Fibroblast of skin of abdomen (primary cell): ENCODE results near the gene KRTAP5-7.
"Not testable (repeated sequence)": the region's sequence is repeated elsewhere in the genome, so short reads cannot be mapped to it uniquely, and the experiment has no call there.

Experiments used
- DNase-seq: peaks from one replicate; pipeline ENCODE4 v3.0.0-alpha.2; 2013

Gene KRTAP5-7

DNA sequence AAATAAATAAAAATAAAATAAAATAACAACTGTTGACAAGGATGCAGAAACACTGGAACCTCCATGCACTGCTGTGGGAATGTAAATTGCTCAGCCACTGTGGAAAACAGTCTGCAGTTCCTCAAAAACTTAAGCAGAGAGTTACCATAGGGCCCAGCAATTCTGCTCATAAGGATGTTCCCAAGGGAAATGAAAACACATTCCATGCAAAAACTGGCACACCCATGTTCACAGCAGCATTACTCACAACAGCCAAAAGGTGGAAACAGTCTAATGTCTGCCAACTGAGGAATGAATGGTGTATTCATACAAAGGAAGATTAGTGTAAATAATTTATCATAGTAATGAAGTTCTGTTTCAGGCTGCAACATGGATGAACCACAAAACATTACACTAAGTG lies 35.1 kb downstream of the KRTAP5-7 start:
- no peak for DNase-seq

DNA sequence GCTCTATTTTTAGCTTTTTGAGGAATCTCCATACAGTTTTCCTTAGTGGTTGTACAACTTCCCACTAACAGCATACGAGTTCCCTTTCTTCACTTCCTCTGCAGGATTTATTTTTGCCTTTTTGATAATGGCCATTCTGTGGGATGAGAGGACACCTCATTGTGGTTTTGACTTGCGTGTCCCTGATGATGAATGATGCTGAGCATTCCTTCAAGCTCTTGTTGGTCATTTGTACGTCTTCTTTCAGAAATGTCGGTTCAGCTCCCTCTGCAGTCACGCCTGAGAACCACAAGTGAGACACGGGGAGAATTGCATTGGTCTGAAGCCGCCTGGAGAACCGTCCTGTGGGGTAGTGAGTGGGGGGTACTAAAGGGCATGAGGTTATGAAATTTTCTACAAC lies 36.3 kb downstream of the KRTAP5-7 start:
- DNase-seq = peak; percentile 20

DNA sequence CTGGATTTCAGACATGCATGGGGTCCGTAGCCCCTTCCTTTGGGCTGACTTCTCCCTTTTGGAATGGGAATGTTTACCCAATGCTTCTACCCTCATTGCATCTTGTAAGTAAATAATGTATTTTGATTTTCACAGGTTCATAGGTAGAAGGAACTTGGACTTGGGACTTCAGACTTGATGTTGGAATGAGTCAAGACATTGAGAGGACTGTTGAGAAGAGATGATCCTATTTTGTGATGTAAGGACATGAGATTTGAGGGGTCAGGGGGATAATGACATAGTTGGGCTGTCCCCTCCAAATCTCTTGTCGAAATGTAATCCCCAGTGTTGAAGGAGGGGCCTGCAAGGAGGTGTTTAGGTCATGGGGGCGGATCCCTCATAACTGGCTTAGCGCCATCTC lies 37.4 kb downstream of the KRTAP5-7 start:
- DNase-seq = no peak

DNA sequence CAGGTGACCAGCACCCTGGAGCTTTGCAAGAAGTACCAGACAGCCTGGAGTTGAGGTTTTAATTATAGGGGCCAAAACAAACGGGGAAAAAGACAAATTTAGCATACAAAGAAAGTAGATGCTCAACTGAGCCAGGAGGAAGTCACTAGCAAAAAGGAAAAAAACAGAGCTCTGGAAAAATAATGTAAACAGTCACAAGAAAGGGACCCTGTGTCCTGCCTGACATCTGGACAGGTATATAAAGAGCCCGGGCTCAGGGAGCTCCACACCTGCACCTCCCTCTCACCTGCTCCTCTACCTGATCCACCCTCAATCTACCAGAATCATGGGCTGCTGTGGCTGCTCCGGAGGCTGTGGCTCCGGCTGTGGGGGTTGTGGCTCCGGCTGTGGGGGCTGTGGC lies 38.2 kb downstream of the KRTAP5-7 start, which contains the start of gene KRTAP5-10:
TSS of gene KRTAP5-10 (plus strand) at position 301 of the 400 bp plus-strand sequence. CDS start at position 326, 25 bp downstream.
- DNase-seq = no peak

DNA sequence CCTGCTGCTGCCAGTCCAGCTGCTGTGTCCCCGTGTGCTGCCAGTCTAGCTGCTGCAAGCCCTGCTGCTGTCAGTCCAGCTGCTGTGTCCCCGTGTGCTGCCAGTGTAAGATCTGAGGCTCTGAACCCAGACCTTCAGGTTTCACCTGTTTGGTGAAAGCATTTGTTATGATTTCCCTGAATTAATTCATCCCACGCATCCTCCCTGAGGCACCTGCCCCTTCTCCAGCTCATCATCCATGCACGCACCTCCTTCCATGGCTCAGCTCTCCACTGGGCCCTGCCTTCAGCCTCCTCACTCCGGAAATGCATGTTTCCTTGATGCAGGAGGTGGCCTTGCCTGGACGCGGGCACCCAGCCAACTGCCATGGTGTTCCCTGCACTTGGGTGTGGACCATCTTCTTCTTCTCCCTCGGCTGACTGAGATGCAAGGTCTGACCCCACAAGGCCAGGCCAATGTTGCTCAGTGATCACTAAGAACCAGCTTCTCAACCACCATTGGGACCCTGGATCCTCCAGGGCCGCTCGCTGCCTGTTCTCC lies 39.1 kb downstream of the KRTAP5-7 start:
- DNase-seq = no peak

DNA sequence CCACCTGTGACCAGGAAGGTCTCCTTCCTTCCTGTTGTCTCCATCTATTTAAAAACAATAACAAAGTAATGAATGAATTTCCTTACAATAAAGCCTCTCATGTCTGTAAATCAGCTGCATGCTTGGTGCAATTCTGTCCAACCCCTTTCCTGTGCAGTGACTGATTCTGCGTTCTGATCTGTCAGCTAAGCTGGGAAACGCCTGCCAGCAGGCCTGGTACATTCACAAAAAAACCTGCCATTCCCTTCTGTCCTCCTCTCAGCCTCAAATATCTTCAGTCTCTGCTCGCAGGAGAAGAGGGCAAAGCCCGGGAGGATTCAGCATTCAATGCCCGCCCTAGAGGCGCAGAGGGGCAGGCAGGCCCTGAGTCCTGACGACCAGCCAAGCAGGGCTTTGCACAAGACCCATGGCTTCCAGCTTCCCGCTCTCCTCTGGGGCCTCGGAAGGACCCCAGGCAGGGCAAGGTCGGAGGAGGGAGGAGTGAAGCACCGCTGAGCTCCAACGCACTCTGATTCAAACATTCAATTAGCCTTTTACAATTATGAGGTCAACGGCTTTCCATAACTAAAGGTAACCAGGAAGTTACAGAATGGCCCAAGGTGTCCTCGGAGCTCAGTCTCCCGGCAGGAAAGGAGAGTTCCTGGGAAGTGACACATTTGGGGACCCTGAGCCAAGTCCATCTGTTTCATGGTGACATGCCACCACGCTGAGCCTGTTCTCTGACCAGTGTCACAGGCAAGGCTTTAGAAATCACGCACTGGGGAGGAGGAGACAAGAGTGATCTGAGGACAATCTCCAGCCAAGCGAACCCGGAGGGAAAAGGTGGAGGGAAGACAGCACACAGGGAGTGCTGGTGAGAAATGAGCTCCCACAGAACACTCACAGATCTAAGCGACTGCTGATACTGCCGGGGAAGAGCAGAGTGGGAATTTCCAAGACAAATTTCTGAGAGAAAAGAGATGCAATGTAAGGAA lies 39.8 kb downstream of the KRTAP5-7 start:
- not testable (repeated sequence) for DNase-seq

DNA sequence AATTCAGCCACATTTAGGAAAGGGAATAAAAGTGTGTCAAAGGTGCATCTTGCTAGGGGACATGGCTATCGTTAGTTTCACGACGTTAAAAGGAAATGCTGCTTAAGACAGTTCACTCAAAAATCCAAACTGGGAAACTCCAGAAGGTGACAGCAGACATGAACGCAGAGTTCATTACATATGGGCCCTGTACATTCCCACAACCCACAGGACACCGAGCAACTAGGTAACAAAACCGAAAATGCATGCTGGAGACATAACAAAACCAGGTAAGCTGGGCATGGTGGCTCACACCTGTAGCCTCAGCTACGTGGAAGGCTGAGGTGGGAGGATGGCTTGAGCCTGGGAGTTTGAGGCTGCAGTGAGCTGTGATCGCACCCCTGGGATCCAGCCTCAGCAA lies 40.6 kb downstream of the KRTAP5-7 start:
- DNase-seq = not testable (repeated sequence)

DNA sequence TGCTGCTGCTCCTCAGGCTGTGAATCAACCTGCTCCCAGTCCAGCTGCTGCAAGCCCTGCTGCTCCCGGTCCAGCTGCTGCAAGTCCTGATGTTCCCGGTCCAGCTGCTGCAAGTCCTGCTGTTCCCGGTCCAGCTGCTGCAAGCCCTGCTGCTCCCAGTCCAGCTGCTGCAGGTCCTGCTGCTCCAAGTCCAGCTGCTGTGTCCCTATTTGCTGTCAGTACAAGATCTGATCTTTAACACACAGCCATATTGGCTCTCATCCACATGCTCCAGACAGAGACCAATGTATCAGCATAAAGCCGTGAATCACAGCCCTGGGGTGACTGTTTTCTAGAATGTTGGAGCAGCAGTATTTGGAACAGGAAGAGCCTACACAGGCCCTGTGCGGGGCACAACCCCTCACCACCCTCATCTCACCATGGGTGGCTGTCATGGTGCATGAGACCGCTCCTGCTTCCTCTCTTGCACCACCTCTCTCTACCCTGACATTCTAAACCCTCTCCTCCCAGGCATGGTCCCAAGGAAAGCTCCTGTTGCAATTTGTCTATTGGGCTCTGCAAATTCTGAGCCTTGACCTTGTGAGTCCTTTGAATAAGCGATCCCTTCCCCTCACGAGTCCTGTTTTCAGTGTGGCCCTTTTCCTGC lies 41.8 kb downstream of the KRTAP5-7 start:
- no peak for DNase-seq

DNA sequence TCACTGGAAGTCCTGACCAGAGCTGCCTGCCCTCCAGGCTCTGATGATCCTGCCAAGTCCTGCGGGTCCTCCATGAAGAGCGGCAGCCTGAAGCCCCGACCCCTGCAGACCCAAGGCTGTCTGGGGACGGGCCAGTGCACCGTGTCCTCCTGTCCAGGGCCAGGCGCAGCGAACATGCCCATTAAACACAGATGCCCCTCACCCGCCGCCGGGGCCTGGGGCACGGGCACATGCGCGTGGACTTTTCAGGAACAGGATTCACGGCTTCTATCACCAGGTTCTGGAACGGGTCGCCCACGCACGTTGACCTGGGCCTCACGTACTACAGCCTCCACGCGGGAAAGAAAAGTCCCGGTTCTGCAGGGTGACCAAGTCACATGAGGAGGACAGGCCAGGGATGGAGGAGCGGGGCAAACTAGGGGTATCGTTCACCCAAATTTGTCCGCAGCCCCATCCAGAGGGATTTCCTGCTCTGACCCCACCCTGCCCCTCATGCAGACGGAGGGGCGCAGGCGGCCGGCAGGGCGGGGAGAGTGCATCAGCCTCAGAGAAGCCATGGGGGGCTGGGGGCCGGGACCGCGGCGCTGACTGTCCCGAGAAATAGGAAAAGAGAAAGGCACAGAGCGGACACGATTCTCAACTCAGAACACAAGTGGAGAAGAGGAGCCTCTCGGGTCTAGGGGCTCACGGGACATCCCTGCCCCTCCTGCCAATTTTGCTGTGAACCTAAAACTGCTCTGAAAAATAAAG lies 44.2 kb downstream of the KRTAP5-7 start:
- not testable (repeated sequence) for DNase-seq

DNA sequence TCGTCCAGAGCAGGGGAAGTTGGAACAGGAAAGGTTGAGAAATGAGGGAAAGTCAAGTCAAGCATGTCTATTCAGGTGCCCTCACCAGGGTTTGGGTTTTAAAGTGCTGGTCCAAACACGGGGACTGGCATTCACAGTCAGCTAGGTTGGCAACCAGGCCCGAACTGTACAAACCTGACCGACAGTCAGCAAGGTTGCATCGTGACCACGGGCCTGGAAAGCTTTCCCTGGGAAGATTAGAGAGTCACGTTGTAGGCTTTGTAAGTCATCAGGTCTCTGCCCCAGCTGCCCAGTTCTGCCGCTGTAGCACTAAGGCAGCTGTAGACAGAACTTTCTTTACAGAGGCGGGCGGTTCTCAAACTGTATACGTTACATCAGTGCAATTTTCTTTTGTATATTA lies 45.7 kb downstream of the KRTAP5-7 start:
- no peak for DNase-seq

DNA sequence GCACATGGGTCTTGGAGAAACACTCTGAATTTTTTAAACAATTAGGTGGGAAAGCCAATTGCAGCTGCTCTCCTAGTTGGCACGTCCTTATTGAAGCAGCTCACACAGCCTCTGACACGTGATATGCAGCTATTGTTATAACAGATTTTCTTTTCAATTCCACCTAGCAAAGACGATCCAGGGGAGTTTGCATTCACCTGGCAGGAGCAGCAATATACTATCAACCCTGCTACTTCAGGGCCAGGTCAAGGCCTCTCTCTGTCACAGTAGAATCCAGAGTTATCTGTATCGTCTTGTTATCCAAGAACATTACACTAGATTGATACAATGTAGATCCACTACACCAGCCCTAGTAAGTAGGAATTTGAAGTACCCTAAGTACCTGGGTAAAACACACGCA lies 47.4 kb downstream of the KRTAP5-7 start:
- no peak for DNase-seq

DNA sequence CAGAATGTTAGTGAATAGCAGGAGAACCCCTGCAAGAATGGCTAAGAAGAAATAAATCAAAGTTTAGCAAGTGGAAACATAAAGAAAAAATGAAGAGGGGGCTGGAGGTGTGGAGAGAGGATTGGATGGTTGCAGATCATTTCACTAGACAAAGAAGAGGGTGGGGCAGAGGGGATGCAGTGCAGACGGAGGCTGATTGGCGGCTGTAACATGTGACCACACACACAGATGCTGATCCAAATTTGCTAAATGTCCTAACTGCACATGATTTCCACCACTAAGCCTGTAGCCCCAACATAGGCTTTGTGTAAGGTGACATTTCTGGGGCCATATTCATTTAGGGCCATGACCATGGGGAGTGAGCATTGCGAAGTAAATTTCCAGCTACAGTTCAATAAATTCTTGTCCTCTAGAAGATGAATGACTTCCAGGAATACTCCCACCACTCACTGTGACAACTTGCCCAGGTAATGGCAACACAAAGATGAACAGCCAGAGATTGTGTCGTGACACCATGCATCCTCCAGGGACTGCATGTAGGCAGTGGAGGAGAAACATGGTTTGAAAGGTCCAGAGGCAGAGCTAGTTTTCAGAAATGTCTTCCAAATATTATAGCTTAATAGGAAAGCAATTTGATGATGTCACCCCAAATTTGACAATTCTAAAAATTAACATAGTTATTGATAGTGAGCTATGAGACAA lies 48.8 kb downstream of the KRTAP5-7 start:
- no peak for DNase-seq

DNA sequence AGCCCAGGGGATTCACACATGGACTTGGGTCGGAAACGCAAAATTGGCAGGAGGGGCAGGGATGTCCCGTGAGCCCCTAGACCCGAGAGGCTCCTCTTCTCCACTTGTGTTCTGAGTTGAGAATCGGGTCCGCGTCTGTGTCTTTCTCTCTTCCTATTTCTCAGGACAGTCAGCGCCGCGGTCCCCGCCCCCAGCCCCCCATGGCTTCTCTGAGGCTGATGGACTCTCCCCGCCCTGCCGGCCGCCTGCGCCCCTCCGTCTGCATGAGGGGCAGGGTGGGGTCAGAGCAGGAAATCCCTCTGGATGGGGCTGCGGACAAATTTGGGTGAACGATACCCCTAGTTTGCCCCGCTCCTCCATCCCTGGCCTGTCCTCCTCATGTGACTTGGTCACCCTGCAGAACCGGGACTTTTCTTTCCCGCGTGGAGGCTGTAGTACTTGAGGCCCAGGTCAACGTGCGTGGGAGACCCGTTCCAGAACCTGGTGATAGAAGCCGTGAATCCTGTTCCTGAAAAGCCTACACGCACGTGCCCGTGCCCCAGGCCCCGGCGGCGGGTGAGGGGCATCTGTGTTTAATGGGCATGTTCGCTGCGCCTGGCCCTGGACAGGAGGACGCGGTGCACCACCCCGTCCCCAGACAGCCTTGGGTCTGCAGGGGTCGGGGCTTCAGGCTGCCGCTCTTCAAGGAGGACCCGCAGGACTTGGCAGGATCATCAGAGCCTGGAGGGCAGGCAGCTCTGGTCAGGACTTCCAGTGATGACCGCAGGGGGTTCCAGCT lies 49.8 kb downstream of the KRTAP5-7 start:
- DNase-seq = not testable (repeated sequence)

DNA sequence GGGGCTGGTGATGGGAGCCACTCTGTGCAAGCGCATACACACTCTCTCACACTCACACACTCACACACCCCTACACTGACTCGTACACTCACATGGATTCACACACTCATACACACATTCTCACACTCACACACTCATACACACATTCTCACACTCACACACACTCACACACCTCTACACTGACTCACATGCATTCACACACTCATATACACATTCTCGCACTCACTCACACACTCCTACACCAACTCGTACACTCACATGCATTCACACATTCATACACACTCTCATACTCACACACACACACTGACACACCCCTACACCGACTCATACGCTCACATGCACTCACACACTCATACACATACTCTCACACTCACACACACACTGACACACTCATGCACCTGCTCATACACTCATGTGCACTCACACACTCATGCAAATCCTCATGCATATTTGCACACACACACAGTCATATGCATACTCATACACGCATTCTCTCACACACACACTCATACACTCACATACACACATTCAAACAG lies 50.5 kb downstream of the KRTAP5-7 start:
- DNase-seq = no peak
